Immature natural killer cell (primary cell): Measurements from ENCODE around the gene SPATA46. TPM values are rescaled to one million over a fixed set of nuclear protein-coding genes. Genes with fewer than 3 reads are reported as not detected.
A peak's percentile ranks its signal among the peaks of the same experiment; 100 is the strongest.

Experiments
- DNase-seq, 3 donors: peaks; one replicate each; pipeline ENCODE4 v3.0.0; 2022; ENCODE audit warnings: mixed read lengths in 1 of 3
- H3K27ac Mint-ChIP-seq, 6 donors: one replicate each; pipeline ENCODE4 v1.8.0; 2020; ENCODE audit warnings: mixed read lengths in 6 of 6, mild to moderate bottlenecking in 5 of 6, inconsistent platforms in 4 of 6, moderate library complexity in 3 of 6
- H3K27me3 Mint-ChIP-seq, 3 donors: one replicate each; pipeline ENCODE4 v1.8.0; 2020 to 2021; ENCODE audit warnings: low read depth in 3 of 3, mild to moderate bottlenecking in 3 of 3, mixed read lengths in 3 of 3, moderate library complexity in 3 of 3, inconsistent platforms in 1 of 3
- H3K36me3 Mint-ChIP-seq, 3 donors: one replicate each; pipeline ENCODE4 v1.8.0; 2020; ENCODE audit warnings: mixed read lengths in 3 of 3, inconsistent platforms in 2 of 3, mild to moderate bottlenecking in 2 of 3
- H3K4me1 Mint-ChIP-seq, 2 donors: one replicate each; pipeline ENCODE4 v1.8.0; 2020; ENCODE audit warnings: inconsistent platforms in 2 of 2, mild to moderate bottlenecking in 2 of 2, mixed read lengths in 2 of 2, moderate library complexity in 1 of 2
- H3K4me3 Mint-ChIP-seq, 5 donors: one replicate each; pipeline ENCODE4 v1.8.0; 2020; ENCODE audit warnings: mild to moderate bottlenecking in 5 of 5, mixed read lengths in 5 of 5, inconsistent platforms in 3 of 5, moderate library complexity in 3 of 5
- H3K9me3 Mint-ChIP-seq, 6 donors: one replicate each; pipeline ENCODE4 v1.8.0; 2020; ENCODE audit warnings: mild to moderate bottlenecking in 6 of 6, mixed read lengths in 6 of 6, inconsistent platforms in 4 of 6, moderate library complexity in 3 of 6
- polyA plus RNA-seq, 3 donors: library from polyadenylated mRNA; unstranded; fragments of 300-500 nt; fragmentation: Illumina TruSeq; gene quantifications; one replicate each; pipeline ENCODE4 v1.2.3, GENCODE V29; 2021

Gene SPATA46
- polyA plus RNA-seq, 3 donors from 2014 or later, result 0.22 TPM; not detected in 2

- DNase-seq, result no peak
- Mint-ChIP-seq H3K4me3 (no peak overlapping the region), H3K9me3 (no peaks in the 10 kb centered on the region), H3K27me3 (peaks cover 3 to 15% (median 3%) of the 10 kb centered on the region in 3 donors), H3K36me3 (no peaks in the 10 kb centered on the region), H3K4me1 (no peaks in the 10 kb centered on the region), H3K27ac (no peak overlapping the region)
These were observed 26.9 kb downstream of the SPATA46 start for GRCh38 chr1:162349635-162350330.

DNA sequence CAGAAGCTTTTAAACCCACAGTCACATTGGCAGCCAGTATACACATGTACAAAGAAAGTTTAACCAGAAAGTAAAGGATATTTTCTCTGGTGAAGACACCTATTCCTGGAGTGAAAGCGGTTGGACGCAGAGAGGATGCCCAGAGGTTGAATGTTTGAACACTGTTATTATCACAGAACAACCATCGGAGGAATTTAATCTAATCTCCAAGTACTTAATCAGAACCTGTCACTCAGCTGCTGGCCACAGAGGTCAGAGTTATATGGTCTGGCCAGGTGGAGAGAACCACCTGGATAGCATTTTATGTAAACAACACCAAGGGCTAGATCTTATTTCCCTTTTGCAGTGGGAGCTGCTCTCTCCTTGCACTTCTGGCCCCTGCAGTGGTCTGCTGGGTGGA is 29.4 kb downstream of the SPATA46 start:
- Mint-ChIP-seq H3K36me3 (no peaks in the 10 kb centered on the region), H3K4me3 (no peak overlapping the region), H3K27me3 (peaks cover 2 to 11% (median 2%) of the 10 kb centered on the region in 3 donors), H3K27ac (no peak overlapping the region), H3K9me3 (no peaks in the 10 kb centered on the region), H3K4me1 (no peaks in the 10 kb centered on the region)
- DNase-seq, result no peak

DNA sequence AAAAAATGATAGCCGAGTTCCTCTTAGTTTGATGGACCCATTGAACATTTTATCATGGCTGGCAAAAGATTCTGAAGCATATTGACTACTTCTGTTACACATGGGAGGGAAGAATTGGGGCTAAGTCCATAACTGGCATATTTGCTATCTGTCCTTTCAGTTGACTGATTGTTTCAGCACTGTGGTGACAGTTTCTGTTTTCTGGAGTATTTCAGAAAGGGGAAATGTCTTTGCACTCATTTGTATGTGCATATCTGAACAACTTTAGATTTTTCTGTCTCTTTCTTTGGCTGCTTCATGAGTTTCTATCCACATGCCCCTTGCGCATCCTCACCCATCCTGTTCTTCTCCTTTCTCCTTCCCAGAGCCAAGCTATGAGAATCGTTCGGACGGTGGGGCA is 33.2 kb downstream of the SPATA46 start:
- Mint-ChIP-seq H3K4me3 (no peak overlapping the region), H3K4me1 (no peaks in the 10 kb centered on the region), H3K9me3 (no peaks in the 10 kb centered on the region), H3K27ac (no peak overlapping the region), H3K27me3 (peaks cover 0 to 18% (median 2%) of the 10 kb centered on the region in 3 donors), H3K36me3 (no peaks in the 10 kb centered on the region)
- DNase-seq, result no peak

DNA sequence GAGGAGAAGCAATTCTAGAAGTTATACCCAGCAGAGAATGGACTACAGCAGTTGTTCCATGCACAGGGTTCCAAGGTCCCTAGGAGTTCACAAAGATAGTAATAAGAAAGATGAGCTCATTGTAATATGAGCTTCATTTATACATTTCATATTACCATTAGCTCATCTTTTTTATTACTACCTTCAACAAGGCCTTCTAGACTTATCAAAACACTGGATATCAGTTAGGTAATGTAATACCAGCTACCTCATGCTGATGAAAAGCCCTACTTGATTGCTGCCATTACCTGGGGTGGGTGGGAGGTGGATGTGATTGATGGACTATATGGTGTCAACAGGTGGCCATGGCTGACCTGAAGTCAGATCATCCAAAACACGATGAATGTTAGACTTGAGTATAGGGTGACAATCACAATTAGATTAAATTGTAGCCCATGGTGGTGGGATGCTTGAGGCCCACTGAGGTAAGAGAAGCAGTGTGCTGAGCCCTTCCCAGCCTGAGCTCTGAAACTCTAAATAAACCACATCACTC is 34.1 kb downstream of the SPATA46 start:
- H3K27me3 Mint-ChIP-seq, result peaks cover 0 to 13% (median 2%) of the 10 kb centered on the region in 3 donors
- DNase-seq, result no peak
- H3K4me3 Mint-ChIP-seq, result no peak overlapping the region
- H3K4me1 Mint-ChIP-seq, result no peaks in the 10 kb centered on the region
- H3K27ac Mint-ChIP-seq, result no peak overlapping the region
- H3K36me3 Mint-ChIP-seq, result no peaks in the 10 kb centered on the region
- H3K9me3 Mint-ChIP-seq, result no peaks in the 10 kb centered on the region

DNA sequence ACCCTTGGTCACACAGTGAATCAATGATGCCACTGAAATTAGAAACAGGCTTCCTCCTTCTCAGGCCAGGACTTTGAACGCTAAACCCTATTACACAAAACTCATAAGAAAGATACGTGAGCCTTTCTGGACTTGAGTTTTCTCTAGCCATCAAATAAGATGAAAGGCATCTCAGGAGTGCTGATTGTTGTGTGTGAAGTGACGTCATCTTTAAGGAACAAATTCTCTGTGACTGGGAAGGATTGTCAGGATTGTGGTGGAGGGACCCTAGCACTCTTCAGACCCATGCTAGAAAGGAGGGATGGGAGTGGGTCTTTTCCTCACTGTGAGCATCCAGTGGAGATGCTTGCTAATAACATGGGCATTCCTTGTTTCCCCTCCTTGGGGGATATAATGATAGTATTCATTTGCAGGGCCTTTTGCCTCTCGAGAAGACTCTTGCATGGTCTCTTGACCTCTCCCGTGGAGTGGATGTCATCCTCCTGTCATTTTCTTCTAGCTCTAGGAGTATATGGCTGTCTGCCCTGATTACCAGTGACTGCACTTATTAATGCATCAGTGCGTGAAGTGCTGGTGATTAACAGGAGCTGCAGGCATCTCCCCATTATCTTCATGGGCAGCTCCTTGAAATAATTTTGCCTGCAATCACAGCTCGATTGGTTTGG is 39.9 kb downstream of the SPATA46 start:
- peaks cover 2 to 13% (median 4%) of the 10 kb centered on the region in 3 donors for H3K27me3 Mint-ChIP-seq

DNA sequence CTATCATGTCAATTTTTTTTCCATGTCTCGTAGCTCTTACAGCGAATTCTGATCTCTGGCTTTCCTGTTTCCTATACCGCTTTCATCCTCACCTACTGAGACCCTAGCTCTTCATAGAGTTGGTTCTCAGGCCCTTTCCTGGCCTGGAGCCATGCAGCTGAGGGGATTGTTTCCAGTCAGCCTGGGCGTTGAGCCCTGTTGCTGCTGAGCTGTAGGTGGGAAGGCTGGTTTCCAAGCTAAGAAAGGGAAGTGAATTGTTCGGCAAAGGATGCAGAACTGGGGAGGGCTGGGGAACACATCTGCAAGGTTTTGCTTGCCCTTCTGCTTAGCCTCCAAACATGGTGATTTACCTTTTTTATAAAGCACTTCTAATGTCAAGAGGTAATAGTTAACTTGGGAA is 41.5 kb downstream of the SPATA46 start:
- no peak for DNase-seq
- Mint-ChIP-seq H3K4me3 (no peak overlapping the region), H3K36me3 (no peaks in the 10 kb centered on the region), H3K27ac (no peak overlapping the region), H3K27me3 (peaks cover 2 to 15% (median 4%) of the 10 kb centered on the region in 3 donors), H3K9me3 (no peaks in the 10 kb centered on the region), H3K4me1 (no peaks in the 10 kb centered on the region)

More for the DNA sequence above, 39.9 kb downstream of the SPATA46 start:
- Mint-ChIP-seq H3K36me3 (no peaks in the 10 kb centered on the region), H3K4me3 (no peak overlapping the region), H3K9me3 (no peaks in the 10 kb centered on the region), H3K4me1 (no peaks in the 10 kb centered on the region), H3K27ac (no peak overlapping the region)
- no peak for DNase-seq

GRCh38 chr1:162333991-162334390 is 42.7 kb downstream of the SPATA46 start:
- Mint-ChIP-seq H3K36me3 (no peaks in the 10 kb centered on the region), H3K9me3 (no peaks in the 10 kb centered on the region)

DNA sequence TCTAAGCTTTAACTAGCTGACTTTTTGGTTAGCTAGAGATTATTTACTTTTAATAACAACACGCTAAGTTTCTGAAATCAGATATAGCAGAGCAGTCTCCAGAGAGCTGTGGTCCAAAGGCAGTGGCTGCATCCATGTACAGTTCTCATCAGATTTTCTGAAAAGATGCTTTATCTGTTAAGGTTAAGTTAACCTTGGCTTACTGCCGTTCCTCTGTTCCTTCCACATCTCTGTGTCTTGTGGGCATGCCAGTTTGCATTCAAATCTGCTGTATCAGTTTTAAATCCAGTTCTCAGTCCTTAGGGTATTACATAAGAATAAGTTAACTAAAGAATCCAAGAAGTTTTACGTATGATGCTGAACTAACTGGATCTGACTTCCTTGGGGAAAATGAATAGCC is 46.8 kb downstream of the SPATA46 start:
- Mint-ChIP-seq H3K27ac (no peak overlapping the region), H3K9me3 (no peaks in the 10 kb centered on the region), H3K27me3 (peaks cover 2 to 9% (median 5%) of the 10 kb centered on the region in 3 donors), H3K36me3 (no peaks in the 10 kb centered on the region), H3K4me1 (no peaks in the 10 kb centered on the region), H3K4me3 (no peak overlapping the region)
- no peak for DNase-seq

More at GRCh38 chr1:162333991-162334390, 42.7 kb downstream of the SPATA46 start:
- Mint-ChIP-seq H3K4me1 (no peaks in the 10 kb centered on the region), H3K27ac (no peak overlapping the region), H3K4me3 (no peak overlapping the region), H3K27me3 (peaks cover 2 to 10% (median 4%) of the 10 kb centered on the region in 3 donors)
- DNase-seq, result no peak

DNA sequence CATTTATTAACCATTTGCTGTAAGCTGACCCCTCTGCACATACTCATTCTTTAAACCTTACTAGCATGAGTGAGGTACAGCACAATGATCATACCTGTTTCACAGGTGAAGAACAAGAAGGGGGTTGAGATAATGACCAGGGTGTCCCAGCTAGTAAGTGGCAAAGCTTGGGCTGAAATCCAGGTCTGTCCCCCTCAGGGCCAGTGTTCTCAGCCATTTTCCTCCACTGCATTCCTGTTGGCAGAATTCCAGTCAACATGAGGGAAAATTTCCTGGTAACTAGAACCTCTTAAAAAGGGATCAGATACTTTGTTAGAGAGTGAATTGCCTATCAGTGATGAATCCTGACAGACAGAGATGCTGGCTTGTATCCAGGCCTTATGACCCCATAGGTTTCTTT is 48.1 kb downstream of the SPATA46 start:
- Mint-ChIP-seq H3K27me3 (peaks cover 2 to 9% (median 5%) of the 10 kb centered on the region in 3 donors), H3K9me3 (no peaks in the 10 kb centered on the region), H3K36me3 (no peaks in the 10 kb centered on the region), H3K4me3 (no peak overlapping the region), H3K4me1 (no peaks in the 10 kb centered on the region), H3K27ac (no peak overlapping the region)
- no peak for DNase-seq

DNA sequence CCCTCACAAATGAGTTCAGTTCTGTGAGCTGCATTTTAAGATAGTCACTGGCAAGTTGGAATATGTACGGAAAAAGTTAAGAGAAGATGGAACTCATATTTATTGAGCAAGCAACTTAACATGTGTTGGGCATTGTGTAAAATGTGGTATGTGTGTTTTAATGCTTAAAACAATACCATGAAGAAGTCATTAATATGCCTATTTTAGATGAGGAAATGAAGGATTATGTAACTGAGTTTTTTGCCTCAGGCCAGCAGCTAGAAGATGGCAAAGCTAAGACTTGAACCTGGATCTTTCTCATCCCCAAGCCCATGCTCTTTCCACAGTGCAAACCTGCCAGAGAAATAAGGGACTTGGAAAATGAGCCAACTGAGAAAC is 48.9 kb downstream of the SPATA46 start:
- H3K27me3 Mint-ChIP-seq, result peaks cover 0 to 9% (median 5%) of the 10 kb centered on the region in 3 donors
- no peaks in the 10 kb centered on the region for H3K9me3 Mint-ChIP-seq
- no peak overlapping the region for H3K4me3 Mint-ChIP-seq

DNA sequence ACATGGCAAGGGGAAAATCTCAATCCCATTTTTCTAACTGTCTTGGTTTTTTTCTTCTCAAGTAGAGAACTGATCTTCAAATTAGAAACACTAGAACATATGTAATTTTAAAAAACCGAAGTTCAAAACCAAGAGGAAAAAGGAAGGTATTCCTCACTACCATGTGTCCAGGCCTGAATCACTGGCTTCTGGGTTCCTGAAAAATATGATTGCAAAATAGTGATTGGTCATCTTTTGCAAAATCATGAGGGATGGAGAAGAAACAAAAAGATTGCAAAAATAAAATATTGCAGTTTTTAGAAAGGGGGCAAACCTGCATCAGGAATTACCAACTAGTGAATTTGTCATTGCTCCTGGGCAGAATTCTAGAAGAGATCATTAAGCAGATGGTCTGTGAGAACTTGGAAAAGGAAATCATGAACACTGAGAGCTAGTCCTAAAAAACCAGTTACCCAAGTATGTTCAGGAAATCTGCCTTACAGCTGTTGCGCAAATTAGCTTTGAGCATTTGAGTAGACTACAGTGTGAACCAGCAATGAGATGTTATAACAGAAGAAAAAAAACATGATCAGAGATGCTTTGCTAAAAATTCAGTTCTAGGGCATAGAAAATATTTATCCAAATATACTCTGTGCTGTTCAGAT is 49.4 kb downstream of the SPATA46 start:
- Mint-ChIP-seq H3K9me3 (no peaks in the 10 kb centered on the region), H3K27ac (no peak overlapping the region), H3K27me3 (peaks cover 3 to 9% (median 7%) of the 10 kb centered on the region in 3 donors), H3K4me3 (no peak overlapping the region), H3K4me1 (no peaks in the 10 kb centered on the region), H3K36me3 (no peaks in the 10 kb centered on the region)
- DNase-seq, result no peak

More for the DNA sequence above, 48.9 kb downstream of the SPATA46 start:
- Mint-ChIP-seq H3K36me3 (no peaks in the 10 kb centered on the region), H3K27ac (peak overlapping the region in 1 of 6 donors; percentile 19), H3K4me1 (no peaks in the 10 kb centered on the region)
- no peak for DNase-seq

- Mint-ChIP-seq H3K27me3 (peaks cover 3 to 9% (median 7%) of the 10 kb centered on the region in 3 donors), H3K4me1 (no peaks in the 10 kb centered on the region), H3K4me3 (no peak overlapping the region), H3K36me3 (no peaks in the 10 kb centered on the region), H3K9me3 (no peaks in the 10 kb centered on the region), H3K27ac (no peak overlapping the region)
- DNase-seq, result no peak
These were observed 50.1 kb downstream of the SPATA46 start for GRCh38 chr1:162326559-162326958.

DNA sequence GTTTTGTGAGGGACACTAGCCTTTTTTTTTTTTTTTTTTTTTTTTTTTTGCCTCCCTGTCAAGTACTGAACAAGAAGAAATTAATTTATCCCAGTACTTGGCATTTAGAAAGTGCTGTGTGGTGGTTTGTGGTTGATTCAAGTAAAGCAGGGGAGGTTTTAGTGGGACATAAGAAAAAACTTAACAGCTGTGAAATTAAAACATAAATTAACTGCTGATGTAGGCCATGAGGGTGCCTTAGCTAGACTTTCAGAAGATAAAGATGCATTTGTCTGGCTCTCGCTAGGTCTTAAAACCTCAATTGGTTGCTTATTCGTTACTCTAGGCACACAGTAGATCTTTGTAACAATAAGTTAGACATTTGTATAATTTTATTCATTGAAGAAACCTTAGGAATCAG is 52.3 kb downstream of the SPATA46 start:
- Mint-ChIP-seq H3K27me3 (peaks cover 5 to 7% (median 5%) of the 10 kb centered on the region in 3 donors), H3K4me1 (no peaks in the 10 kb centered on the region), H3K9me3 (peaks cover 0 to 2% (median 0%) of the 10 kb centered on the region in 6 donors), H3K4me3 (no peak overlapping the region), H3K36me3 (no peaks in the 10 kb centered on the region), H3K27ac (no peak overlapping the region)
- no peak for DNase-seq
